NCI-H2227 (cell line): ENCODE measurements around the gene RIN1.
"Not testable (repeated sequence)": the region's sequence is repeated elsewhere in the genome, so short reads cannot be mapped to it uniquely, and the experiment has no call there.

Source experiments
- DNase-seq: peaks from one replicate; lab custom pipeline; 2025; ENCODE audit not compliant: unreplicated experiment; lab: John Stamatoyannopoulos, UW

RIN1 gene

DNA sequence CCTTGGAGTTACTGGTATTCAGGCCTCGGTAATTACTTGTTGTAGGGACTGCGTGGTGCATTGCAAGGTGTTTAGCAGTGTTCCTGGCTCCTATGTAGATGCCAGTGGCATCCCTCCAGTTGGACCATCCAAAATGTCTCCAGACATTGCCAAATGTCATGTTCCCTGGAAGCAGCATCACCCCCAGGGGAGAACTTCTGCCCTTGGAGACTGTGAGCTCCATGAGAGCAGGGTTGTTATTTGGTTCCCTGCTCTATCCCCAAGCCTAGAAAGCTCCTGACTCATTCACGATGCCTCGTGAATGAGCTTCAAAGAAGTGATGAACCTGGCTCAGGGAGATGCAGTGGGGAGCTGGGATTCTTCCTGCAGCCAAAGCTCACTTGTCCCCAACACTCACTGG lies 14.6 kb downstream of the RIN1 start:
- DNase-seq: no peak

DNA sequence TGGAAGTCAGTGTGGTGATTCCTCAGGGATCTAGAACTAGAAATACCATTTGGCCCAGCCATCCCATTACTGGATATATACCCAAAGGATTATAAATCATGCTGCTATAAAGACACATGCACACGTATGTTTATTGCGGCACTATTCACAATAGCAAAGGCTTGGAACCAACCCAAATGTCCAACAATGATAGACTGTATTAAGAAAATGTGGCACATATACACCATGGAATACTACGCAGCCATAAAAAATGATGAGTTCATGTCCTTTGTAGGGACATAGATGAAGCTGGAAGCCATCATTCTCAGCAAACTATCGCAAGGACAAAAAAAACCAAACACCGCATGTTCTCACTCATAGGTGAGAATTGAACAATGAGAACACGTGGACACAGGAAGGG lies 15.5 kb downstream of the RIN1 start:
- DNase-seq: not testable (repeated sequence)

DNA sequence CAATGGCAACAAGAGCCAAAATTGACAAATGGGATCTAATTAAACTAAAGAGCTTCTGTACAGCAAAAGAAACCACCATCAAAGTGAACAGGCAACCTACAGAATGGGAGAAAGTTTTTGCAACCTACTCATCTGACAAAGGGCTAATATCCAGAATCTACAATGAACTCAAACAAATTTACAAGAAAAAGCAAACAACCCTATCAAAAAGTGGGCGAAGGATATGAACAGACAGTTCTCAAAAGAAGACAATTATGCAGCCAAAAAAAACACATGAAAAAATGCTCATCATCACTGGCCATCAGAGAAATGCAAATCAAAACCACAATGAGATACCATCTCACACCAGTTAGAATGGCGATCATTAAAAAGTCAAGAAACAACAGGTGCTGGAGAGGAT lies 15.9 kb downstream of the RIN1 start:
- DNase-seq: not testable (repeated sequence)

DNA sequence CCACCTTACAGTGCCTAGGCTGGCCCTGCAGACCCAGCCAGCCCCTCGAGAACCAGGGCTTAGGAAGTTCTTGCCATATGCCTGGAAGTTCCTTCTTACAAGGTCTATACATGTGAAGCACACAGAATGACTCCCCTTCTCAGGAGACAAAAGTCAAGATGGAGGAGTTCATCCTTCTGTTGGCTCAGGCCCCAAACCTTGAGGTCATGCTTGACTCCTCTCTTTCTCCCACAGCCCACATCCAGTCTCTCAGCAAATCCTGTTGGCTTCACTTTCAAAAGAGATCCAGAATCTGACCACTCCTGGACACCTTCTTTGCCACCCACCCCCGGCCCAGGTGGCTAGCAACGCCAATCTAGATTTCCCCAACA lies 17.6 kb downstream of the RIN1 start:
- no peak for DNase-seq

DNA sequence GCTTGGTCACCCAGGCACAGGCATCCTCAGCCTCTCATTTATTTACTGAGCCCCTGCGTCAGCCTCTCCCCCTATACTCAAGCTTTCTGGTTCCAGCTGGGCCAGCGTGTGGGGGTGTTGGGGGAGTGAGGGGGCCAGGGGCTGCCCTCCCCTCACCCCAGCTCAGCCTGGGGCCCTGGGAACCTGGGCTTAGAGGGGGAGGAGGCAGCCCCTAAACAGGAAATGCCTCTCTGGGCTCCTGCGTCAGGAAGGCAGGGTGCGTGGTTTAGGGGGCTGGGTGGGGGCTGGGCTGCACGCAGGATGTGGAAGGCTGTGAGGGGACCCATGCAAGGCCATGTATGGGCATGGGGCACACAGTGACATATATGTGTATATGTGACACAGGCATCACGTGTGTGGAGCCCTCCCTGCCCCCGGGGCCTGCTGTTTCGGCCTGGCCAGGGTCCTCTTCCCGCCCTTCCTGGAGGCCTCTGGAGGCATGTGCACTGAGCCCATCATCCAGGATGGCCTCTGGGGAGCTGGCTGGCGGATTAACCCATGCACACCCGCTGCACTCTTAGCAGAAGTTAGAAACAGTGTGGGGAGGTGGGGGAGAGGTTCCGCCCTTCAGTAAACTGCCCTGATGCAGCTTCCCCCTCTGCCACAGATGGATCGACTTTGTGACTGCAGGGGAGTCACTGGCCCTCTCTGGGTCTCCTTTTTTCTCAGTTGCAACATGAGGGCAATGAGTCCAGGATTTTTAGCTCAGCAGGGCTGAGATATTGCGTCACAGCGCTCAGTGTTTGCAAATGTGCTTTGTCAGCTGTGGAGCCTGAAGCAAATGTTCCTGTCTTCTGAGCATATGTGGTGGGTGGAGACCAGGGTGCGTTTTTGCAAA lies 18.3 kb downstream of the RIN1 start:
- DNase-seq: no peak

DNA sequence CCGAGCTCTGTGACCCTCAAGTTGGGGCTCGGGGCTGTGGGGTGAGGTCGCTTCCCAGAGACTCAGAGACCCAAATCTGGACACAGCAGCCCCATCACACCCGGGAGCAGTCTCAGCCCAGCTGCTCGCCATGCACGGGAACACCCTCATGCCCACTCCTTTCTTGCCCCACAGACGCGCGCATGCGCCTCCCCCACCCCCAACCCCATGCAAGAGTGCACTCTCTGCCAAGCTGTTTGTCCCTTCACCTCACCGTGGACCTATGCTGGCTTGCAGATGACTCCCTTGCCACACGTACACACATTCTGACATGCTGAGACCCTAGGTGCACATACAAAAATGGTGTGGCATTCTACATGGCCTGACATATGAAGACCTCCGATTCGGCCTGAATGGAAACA lies 18.9 kb downstream of the RIN1 start:
- no peak for DNase-seq

DNA sequence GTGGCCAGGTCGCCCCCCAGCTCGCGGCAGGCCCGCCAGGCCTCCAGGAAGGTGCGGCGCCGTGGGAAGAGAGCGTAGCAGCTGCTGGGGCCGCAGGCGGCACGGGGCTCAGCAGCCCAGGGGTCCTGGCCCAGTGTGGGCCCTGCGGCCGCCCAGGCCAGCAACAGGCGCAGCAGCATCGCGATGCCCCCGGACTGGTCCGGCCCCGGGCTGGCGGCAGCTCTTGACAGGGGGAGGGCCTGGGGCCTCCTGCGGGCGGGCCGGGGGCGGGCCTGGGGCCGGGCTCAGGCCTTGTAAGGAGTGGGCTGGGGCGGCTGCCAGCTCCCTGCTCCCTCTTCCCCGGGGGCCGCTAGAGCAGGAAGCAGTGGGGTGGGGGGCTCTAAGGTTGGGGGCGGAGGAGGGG lies 19.4 kb downstream of the RIN1 start, which contains the start of gene CD248:
TSS of gene CD248 (minus strand) at position 196 of the 403 bp plus-strand sequence. CDS start at position 179, 17 bp downstream.
- DNase-seq: no peak

DNA sequence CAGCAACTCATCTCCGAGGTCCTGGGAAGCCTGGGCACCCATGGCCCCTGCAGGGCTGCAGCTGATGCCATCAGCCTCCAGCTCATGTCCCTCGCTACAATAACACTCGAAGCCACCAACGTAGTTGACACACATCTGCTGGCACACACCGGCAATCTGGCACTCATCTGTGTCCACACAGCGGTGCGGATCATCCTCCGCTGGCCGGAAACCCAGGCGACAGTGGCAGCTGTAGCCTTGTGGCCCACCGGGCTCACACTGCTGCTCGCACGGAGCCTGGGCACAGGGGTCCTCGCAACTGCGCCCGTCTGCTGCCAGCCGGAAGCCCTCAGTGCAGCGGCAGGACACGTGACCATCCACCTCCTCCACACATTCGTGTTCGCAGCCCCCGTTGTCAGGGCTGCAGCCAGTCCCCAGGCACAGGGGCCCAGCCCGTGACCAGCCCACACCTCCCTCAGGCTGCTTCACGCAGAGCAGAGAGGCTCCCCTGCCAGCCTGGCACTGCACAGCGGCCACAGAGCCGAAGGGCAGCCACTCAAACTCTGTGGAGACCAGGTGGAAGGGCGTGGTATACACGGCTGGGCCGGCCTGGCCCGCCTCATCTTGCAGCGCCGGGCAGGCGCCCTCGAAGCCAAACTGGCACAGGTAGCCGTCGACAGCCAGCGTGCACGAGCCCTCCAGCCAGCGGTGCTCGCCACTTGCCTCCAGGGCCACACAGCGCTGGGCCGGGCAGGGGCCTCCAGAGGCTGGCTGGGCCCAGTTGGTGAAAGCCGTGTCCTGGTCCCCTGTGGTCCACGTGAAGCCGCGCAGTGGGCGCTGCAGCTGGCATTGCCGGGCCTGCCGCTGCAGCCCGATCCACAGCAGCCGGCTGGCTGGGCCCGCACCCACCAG lies 20.1 kb downstream of the RIN1 start:
- DNase-seq: no peak

DNA sequence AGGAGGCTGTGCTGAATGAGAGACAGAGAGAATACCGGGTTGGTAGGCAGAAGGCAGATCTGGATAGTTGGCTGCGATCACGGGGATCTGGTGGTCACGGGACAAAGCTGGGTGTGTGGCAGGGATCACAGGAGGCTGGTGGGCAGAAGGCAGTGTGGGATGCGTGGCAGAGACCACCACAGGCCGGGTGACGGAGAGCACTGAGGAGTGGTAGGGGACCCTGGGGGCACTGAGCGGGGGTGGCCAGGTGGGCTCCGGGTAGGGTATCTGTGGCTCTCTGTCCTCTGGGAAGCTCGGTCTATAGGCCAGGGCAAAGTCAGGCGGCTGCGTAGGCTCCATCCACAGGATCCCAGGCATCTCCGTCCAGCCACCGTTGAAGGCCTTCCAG lies 20.7 kb downstream of the RIN1 start:
- no peak for DNase-seq

DNA sequence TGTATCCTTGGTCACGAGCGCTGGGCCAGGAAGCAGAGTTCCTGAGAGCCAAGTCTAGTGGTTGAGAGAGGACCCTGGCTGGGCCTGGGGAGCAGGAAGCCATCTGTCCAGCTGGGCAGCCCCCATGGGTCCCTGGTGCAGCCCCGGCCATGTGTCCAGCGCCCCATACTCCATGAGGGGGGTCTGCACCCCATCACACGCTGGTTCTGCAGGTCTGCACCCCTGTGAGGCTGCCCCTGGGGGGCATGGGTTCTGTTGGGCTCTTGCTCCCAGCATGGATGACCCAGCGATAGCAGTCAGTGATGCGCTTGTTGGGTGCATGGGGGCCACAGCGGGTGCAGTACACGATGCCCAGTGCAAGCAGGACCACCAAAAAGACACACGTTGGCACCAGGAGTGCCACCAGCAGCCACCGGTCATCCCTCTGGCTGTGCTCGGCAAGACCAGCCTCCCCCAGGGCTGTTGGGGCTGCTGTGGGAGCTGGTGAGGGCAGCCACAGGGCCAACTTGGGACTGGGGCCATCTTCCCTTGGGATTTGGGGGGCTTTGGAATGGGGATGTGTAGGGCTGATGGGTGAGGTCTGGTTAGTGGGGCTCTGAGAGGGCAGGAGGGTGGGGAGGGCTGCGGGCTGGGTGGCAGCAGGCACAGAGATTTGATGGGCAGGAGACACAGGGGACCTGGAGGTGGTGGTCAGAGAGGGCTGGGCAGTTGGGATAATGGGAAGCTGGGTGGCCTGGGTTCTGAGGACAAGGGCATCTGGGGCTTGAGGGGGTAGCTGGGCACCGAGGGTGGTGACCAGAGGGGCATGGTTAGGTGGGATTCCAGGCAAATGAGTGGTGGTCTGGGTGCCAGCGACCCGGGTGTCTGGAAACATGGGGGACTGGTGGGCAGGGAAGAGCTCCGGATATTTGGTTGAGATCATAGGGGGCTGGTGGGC lies 21.4 kb downstream of the RIN1 start:
- DNase-seq: no peak

DNA sequence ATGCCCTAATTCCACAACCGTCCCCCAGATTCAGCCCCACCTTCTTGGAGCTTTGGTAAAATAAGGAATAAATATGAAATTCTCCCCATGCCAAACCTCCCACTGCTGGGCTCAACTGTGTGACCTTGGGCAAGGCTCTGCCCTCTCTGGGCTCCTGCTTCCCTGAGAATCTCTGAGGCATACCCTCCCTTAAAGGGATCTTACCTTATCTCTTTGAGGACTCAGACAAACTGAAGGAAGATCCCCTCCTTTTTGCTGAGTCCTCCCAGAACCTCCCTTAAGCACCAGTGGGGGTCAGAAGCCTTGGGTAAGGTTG lies 22.1 kb downstream of the RIN1 start:
- no peak for DNase-seq

DNA sequence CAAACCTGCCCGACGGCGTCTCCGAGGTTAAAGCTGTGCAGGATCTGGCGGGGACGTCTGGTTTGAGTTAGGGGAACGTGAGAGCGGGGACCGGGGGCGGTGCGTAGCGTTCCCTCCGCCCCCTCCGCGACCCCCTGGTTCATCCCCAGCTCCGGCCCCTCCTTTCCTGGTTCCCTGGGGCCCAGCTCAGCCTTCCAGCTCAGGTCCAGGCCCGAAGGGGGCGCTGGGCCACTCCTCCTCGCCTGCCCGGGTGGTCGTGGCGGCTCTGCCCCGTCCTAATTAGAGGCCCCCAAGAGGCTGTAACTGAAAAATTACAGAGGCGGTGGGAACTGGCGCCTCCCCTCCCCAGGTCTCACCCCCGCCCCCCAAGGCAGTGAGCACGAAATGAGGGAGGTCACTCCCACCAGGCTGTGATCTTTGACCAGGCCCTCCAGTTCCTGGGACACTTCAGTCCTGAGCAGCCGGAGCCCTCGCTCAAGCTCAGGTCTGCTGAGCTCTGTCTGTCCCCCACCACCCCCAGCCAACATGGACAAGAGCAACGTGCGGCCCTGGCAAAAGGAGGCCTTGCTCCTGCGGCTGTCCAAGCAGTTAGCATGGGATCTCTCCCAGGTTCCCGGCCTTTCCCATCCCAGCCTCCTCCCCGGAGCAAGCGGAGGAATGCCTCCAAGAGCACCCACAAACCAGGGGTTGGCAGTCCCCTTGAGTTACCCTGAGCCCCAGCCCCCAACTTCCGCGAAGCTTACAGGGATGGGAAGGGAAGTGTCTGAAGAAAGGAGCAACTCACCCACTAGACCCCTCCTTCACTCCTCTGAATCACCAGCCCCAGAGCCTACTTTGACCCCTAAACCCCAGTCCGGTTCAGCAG lies 22.7 kb downstream of the RIN1 start:
- no peak for DNase-seq

DNA sequence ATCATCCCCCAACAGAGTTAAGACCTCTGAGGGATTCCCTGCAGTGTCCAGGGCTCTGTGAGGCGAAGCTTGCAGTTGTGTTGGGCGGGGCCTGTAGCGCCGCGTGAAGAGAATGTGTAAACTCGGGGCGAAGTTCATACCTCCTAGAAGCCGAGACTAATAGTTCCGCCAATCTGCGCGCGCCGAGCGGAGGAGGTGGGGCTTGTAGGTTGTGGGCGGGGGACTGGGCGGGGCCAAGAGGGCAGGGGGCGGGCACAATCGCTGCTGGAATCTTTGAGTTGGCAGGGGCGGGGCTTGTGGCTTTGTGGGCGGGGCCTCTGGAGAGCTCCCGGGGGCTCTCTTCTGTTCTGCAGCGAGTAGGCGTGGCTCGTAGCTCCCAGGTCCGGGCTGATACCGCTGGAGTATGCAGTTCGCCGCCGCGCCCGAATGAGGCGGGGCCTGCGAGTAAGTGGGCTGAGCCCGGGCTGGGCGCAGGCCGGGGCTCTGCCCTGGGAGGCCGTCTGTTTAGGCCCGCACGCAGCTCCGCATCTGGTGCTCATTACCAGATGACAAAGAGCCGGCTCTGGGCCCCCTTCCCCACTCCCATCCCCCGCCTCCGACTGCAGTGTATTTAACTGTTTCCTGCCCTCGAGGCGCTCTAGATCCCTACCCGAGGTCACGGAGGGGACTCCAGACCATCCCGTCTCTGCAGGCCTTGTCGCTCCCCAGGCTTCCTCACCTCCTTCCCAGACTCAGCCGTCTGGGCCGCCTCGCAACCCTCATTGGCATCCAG lies 23.5 kb downstream of the RIN1 start:
- DNase-seq: peak; percentile 99

DNA sequence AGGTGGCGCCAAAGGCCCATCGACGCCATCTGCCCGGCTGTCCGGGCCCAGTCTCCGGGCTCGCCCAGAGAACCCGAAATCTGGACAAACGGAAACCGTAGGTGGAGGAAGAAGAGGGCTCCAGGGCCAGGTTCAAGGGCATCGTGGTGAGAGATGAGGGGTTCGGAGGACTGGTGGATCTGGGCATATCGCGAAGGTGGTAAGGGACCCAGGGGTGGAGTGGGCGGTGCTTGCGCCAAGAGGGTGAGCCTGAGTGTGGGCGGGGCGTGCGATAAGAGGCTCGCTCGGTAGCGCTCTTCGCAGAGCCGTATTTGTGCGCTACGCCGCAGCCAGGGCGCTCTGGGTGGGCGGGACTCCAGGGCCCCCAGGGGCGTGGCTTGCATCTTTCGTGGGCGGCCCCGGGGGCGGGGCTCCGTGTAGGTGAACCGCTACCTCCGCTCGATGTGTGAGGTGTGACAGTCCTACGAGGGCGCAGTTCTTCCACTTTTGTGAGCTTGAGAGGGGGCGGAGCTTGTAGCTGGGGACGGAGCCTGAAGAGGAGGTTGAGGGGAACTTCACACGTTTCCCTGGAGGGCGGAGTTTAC lies 24.2 kb downstream of the RIN1 start:
- DNase-seq: peak; percentile 97

DNA sequence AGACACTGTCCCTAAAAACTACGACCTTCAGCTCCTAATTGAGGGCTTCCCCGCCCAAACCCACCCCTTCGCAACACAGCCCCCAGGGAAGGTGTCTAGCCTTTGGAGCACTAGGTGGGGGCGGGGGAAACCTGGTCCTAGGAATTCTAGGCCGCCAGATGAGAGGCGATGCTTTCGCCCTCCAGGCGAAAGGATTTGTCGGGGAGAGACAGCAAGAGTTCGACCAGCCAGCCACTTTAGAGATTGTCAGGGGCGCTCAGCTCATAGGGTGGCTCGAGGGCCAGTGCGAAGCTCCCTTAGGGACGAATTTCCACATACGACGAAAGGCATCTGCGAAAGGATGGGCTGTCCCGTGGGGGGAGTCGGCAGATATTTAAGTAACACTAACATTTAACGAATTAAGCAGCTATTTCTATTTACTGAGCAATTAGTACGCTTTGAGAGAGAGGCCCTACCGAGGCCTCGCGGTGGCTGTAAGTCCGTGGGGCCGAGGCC lies 24.7 kb downstream of the RIN1 start:
- DNase-seq: no peak

DNA sequence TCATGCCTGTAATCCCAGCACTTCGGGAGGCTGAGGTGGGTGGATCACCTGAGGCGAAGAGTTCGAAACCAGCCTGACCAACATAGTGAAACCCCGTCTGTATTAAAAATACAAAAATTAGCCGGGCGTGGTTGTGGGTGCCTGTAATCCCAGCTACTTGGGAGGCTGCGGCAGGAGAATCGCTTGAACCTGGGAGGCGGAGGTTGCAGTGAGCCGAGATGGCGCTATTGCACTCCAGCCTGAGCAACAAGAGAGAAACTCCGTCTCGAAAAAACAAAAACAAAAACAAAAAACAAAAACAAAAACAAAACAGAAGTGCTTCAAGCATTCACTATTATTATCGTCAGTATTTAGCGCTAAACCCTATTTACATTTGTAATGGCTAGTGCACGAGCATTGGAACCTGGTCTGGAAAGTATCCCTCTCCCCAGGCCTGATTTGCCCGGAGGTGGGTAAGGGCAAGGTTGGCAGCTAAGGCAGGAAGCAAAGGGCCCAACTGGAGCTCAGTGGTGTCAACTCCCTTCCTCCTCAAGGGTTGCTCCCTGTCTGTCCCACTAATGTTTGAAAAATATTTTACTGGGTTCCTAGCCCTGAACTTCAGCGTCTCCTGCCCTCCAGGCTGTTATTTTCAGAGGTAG lies 25.3 kb downstream of the RIN1 start:
- DNase-seq: not testable (repeated sequence)

DNA sequence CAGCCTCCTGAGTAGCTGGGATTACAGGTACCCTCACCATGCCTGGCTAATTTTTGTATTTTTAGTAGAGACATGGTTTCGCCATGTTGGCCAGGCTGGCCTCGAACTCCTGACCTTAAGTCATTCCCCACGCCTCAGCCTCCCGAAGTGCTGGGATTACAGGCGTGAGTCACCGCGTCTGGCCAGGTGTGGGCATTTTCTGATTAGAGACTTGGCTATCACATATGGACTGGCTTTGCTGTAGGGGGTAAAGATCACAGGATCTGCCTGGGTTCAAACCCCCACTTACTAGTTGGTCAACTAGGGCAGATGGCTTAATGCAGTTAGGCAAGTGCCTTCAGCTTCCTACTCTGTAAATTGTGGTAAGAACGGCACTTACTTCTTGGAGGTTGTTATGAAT lies 25.9 kb downstream of the RIN1 start:
- DNase-seq: no peak

DNA sequence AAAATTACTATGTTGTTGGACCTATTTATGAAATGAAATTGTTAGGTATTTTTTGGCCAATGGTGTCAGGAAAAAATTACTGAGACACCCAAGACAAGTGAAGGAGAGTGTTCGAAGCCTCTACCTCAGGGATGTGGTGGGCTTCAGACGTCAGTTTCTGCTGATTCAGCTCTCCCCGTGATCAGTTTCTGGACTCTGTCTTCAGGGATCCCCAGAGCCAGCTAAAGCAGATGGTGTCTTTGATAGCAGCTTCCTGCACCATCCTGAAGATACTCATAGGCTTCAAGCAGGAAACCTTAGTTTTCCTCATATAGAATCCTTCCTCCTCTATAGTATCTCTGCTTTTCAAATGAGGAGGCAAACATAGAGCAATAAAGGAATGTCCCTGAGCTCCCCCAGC lies 26.8 kb downstream of the RIN1 start:
- DNase-seq: no peak
